ENCODE measurements around the gene ETV6.

DNA sequence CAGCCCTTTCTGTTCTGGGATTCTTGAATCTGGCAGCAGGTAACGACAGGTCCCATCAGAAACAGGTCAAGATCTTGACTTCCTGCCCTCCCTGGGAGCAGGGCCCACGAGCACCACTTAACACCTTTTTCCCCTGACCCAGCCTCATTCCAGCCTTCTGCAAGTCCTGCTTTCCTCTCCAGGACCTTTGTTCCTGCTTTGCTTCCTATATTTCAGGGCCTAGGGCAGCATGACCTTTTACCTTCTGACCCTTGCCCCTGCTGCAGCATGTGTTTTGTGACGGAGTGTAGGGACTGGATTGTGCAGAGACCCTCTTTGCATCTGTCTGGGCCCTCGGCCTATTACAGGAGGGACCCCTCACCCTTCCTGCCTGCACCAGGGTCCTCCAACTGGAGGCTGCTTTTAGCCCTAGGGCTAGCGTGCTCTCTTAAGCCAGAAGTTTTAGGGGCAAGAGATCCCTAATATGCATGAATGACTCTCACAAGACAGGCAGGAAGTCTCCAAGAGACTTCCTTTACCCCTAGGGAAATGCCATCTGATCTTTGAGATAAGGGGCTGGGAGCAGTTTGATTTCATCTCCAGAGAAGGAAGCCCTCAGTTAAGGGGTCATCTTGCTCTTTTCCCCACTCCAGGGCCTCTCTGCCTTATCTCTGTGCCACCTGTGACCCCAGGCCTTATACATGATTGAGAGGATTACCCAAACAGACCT lies 211.8 kb downstream of the ETV6 start:
- TF ChIP-seq POLR2AphosphoS5 (IDR thresholded peaks at IDR 0.05; ENCODE audit: low read depth, low read length) = no peak
- no peak for TF ChIP-seq RAD21 (IDR thresholded peaks at IDR 0.05; ENCODE audit: low read depth)
- TF ChIP-seq, protein P1, sequence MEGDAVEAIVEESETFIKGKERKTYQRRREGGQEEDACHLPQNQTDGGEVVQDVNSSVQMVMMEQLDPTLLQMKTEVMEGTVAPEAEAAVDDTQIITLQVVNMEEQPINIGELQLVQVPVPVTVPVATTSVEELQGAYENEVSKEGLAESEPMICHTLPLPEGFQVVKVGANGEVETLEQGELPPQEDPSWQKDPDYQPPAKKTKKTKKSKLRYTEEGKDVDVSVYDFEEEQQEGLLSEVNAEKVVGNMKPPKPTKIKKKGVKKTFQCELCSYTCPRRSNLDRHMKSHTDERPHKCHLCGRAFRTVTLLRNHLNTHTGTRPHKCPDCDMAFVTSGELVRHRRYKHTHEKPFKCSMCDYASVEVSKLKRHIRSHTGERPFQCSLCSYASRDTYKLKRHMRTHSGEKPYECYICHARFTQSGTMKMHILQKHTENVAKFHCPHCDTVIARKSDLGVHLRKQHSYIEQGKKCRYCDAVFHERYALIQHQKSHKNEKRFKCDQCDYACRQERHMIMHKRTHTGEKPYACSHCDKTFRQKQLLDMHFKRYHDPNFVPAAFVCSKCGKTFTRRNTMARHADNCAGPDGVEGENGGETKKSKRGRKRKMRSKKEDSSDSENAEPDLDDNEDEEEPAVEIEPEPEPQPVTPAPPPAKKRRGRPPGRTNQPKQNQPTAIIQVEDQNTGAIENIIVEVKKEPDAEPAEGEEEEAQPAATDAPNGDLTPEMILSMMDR (IDR thresholded peaks at IDR 0.05 in 2 of 3, conservative IDR thresholded peaks at IDR 0.05 in 1 of 3; ENCODE audit: borderline replicate concordance in 1 of 3, insufficient read depth in 1 of 3, low read depth in 2 of 3, low read length in 2 of 3) = no peak
- TF ChIP-seq YY1 (IDR thresholded peaks at IDR 0.05; ENCODE audit: extremely low read depth, insufficient replicate concordance, low read depth, low read length) = no peak
- no peak for TF ChIP-seq SRF (IDR thresholded peaks at IDR 0.05; ENCODE audit: low read depth)
- TF ChIP-seq FOSL1 (IDR thresholded peaks at IDR 0.05; ENCODE audit: low read depth) = no peak
- TF ChIP-seq EZH2 (IDR thresholded peaks at IDR 0.05) = no peak
- no peak for TF ChIP-seq CEBPB (IDR thresholded peaks at IDR 0.05; ENCODE audit: low read depth)
- no peak for TF ChIP-seq POLR2A (IDR thresholded peaks at IDR 0.05; ENCODE audit: borderline replicate concordance, extremely low read depth, insufficient read depth, insufficient read length)
- no peak for TF ChIP-seq MAX (IDR thresholded peaks at IDR 0.05)
- TF ChIP-seq EZH2phosphoT487 (IDR thresholded peaks at IDR 0.05; ENCODE audit: borderline replicate concordance) = no peak
- TF ChIP-seq, protein P2, sequence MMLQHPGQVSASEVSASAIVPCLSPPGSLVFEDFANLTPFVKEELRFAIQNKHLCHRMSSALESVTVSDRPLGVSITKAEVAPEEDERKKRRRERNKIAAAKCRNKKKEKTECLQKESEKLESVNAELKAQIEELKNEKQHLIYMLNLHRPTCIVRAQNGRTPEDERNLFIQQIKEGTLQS (IDR thresholded peaks at IDR 0.05) = no peak
